ENCODE results near the gene APP.

Gene APP

GRCh38 chr21:25984538-25984937, 186.0 kb downstream of the APP start:
- Histone ChIP-seq H3K36me3 (ENCODE audit: control insufficient read depth in 2 of 2, insufficient read depth in 1 of 2, low read length in 2 of 2) (peaks cover 0 to 24% of the 10 kb centered on the region in 2 experiments), H3K9me3 (ENCODE audit: control insufficient read depth, insufficient read depth, low read depth, low read length) (no peaks in the 10 kb centered on the region), H3K4me1 (ENCODE audit: control insufficient read depth, insufficient read depth, low read length) (no peaks in the 10 kb centered on the region; the same call in 1 of the 2 replicates), H3K4me3 (ENCODE audit: low read depth, low read length) (no peak overlapping the region), H3K27ac (ENCODE audit: extremely low read depth, low read depth, low read length) (no peak overlapping the region)
- ChIA-PET POLR2A (no interaction called here), CTCF (interaction anchor here (1.0 kb wide), 1 partner anchor 833 kb away, joined by 3 read pairs; no protein-coding TSS in a partner anchor)
- TF ChIP-seq ZNF48 (tag by site-specific recombination; IDR thresholded peaks at IDR 0.05) (no peak), MYNN (tag by site-specific recombination; IDR thresholded peaks at IDR 0.05; ENCODE audit: borderline replicate concordance) (no peak), ZNF530 (tag by site-specific recombination; IDR thresholded peaks at IDR 0.05; ENCODE audit: low read depth) (no peak), ZNF704 (tag by site-specific recombination; IDR thresholded peaks at IDR 0.05) (no peak), FEZF1 (tag by site-specific recombination; IDR thresholded peaks at IDR 0.05) (no peak), ZNF37A (tag by site-specific recombination; IDR thresholded peaks at IDR 0.05) (no peak), ZNF174 (tag by site-specific recombination; IDR thresholded peaks at IDR 0.05) (no peak), PBX3 (CRISPR knock-in tag; IDR thresholded peaks at IDR 0.05) (no peak)

- Histone ChIP-seq H3K4me3 (ENCODE audit: low read depth, low read length) (no peak overlapping the region), H3K4me1 (ENCODE audit: control insufficient read depth, insufficient read depth, low read length) (no peaks in the 10 kb centered on the region; the same call in 1 of the 2 replicates), H3K9me3 (ENCODE audit: control insufficient read depth, insufficient read depth, low read depth, low read length) (no peaks in the 10 kb centered on the region), H3K36me3 (ENCODE audit: control insufficient read depth in 2 of 2, insufficient read depth in 1 of 2, low read length in 2 of 2) (peaks cover 0 to 24% of the 10 kb centered on the region in 2 experiments), H3K27ac (ENCODE audit: extremely low read depth, low read depth, low read length) (no peak overlapping the region)
- POLR2A ChIA-PET = no interaction called here
- CTCF ChIA-PET = interaction anchor here (0.7 kb wide), 1 partner anchor 66 kb away, joined by 3 read pairs; no protein-coding TSS in a partner anchor
- no peak for TF ChIP-seq PRDM10 (tag by site-specific recombination; IDR thresholded peaks at IDR 0.05)
- no peak for TF ChIP-seq ZNF214 (tag by site-specific recombination; IDR thresholded peaks at IDR 0.05; ENCODE audit: borderline replicate concordance)
- no peak for TF ChIP-seq KLF10 (tag by site-specific recombination; IDR thresholded peaks at IDR 0.05)
- TF ChIP-seq ZIC2 (tag by site-specific recombination; IDR thresholded peaks at IDR 0.05) = no peak
- no peak for TF ChIP-seq ZNF302 (tag by site-specific recombination; IDR thresholded peaks at IDR 0.05; ENCODE audit: low read depth)
These were observed 186.8 kb downstream of the APP start for GRCh38 chr21:25983745-25984144.

- peaks cover 4 to 36% of the 10 kb centered on the region in 2 experiments; a peak in 2 of 3 replicates for H3K36me3 ChIP-seq (ENCODE audit: control insufficient read depth in 2 of 2, insufficient read depth in 1 of 2, low read length in 2 of 2)
- TF ChIP-seq ZNF146 (tag by site-specific recombination; IDR thresholded peaks at IDR 0.05) = no peak
These were observed 189.9 kb downstream of the APP start for GRCh38 chr21:25980710-25981109.

More at GRCh38 chr21:25980710-25981109, 189.9 kb downstream of the APP start:
- Histone ChIP-seq H3K27ac (ENCODE audit: extremely low read depth, low read depth, low read length) (no peak overlapping the region), H3K4me1 (ENCODE audit: control insufficient read depth, insufficient read depth, low read length) (no peaks in the 10 kb centered on the region; the same call in 1 of the 2 replicates), H3K4me3 (ENCODE audit: low read depth, low read length) (no peak overlapping the region), H3K9me3 (ENCODE audit: control insufficient read depth, insufficient read depth, low read depth, low read length) (no peaks in the 10 kb centered on the region)
- ChIA-PET POLR2A (no interaction called here), CTCF (interaction anchor here (0.7 to 1.0 kb wide), 2 partner anchors 109 to 373 kb away, joined by 3 read pairs; no protein-coding TSS in a partner anchor)

All from HEK293 (cell line).